ENCODE results near the gene FAM107A.
"Not testable (repeated sequence)": the region's sequence is repeated elsewhere in the genome, so short reads cannot be mapped to it uniquely, and the experiment has no call there.

Gene FAM107A

GRCh38 chr3:58532794-58533220 lies 44.4 kb downstream of the FAM107A start:
- Histone ChIP-seq H3K4me3 (no peak overlapping the region), H3K27me3 (ENCODE audit: low read depth) (no peaks in the 10 kb centered on the region), H3K36me3 (replicated peaks) (no peaks in the 10 kb centered on the region), H3K4me1 (no peaks in the 10 kb centered on the region), H3K9me3 (no peaks in the 10 kb centered on the region)
- in situ Hi-C loops (cut with MboI; ENCODE audit: low sequenced_read_pairs): loop anchor here (25.0 kb wide), 1 partner anchor 346 kb away; no protein-coding TSS in a partner anchor
- peak; percentile 57 to 83 for DNase-seq (ENCODE audit: low spot score in 2 of 2)

- in situ Hi-C loops (cut with MboI; ENCODE audit: low sequenced_read_pairs): loop anchor here (25.0 kb wide), 1 partner anchor 345 kb away; no protein-coding TSS in a partner anchor
- no peak overlapping the region for H3K4me3 ChIP-seq
- H3K27me3 ChIP-seq (ENCODE audit: low read depth): no peaks in the 10 kb centered on the region
- H3K9me3 ChIP-seq: no peaks in the 10 kb centered on the region
- no peaks in the 10 kb centered on the region for H3K36me3 ChIP-seq (replicated peaks)
- H3K4me1 ChIP-seq: no peaks in the 10 kb centered on the region
- peak in 1 of 2 experiments; percentile 26 for DNase-seq (ENCODE audit: low spot score in 2 of 2)
Observed at GRCh38 chr3:58531956-58532355, 45.2 kb downstream of the FAM107A start.

- H3K27me3 ChIP-seq (ENCODE audit: low read depth): no peaks in the 10 kb centered on the region
- no peaks in the 10 kb centered on the region for H3K4me1 ChIP-seq
- in situ Hi-C loops (cut with MboI; ENCODE audit: low sequenced_read_pairs): loop anchor here (25.0 kb wide), 1 partner anchor 344 kb away; no protein-coding TSS in a partner anchor
- no peak for DNase-seq (ENCODE audit: low spot score in 2 of 2)
- H3K9me3 ChIP-seq: no peaks in the 10 kb centered on the region
- H3K36me3 ChIP-seq (replicated peaks): no peaks in the 10 kb centered on the region
- no peak overlapping the region for H3K4me3 ChIP-seq
Observed at GRCh38 chr3:58531555-58531954, 45.6 kb downstream of the FAM107A start.

- no peaks in the 10 kb centered on the region for H3K36me3 ChIP-seq (replicated peaks)
- in situ Hi-C loops (cut with MboI; ENCODE audit: low sequenced_read_pairs): loop anchor here (25.0 kb wide), 1 partner anchor 343 kb away; no protein-coding TSS in a partner anchor
- no peaks in the 10 kb centered on the region for H3K27me3 ChIP-seq (ENCODE audit: low read depth)
- H3K9me3 ChIP-seq: no peaks in the 10 kb centered on the region
- DNase-seq (ENCODE audit: low spot score in 2 of 2): no peak
- H3K4me3 ChIP-seq: no peak overlapping the region
- H3K4me1 ChIP-seq: no peaks in the 10 kb centered on the region
Observed at GRCh38 chr3:58530354-58530865, 46.8 kb downstream of the FAM107A start.

- Histone ChIP-seq H3K27me3 (ENCODE audit: low read depth) (no peaks in the 10 kb centered on the region), H3K9me3 (no peaks in the 10 kb centered on the region), H3K4me3 (no peak overlapping the region), H3K4me1 (no peaks in the 10 kb centered on the region), H3K36me3 (replicated peaks) (no peaks in the 10 kb centered on the region)
- in situ Hi-C loops (cut with MboI; ENCODE audit: low sequenced_read_pairs): loop anchor here (25.0 kb wide), 1 partner anchor 342 kb away; no protein-coding TSS in a partner anchor
- DNase-seq (ENCODE audit: low spot score in 2 of 2): peak; percentile 21 to 79
Observed at GRCh38 chr3:58529516-58530353, 47.5 kb downstream of the FAM107A start.

GRCh38 chr3:58528629-58529028 lies 48.6 kb downstream of the FAM107A start:
- Histone ChIP-seq H3K27me3 (ENCODE audit: low read depth) (no peaks in the 10 kb centered on the region), H3K4me1 (no peaks in the 10 kb centered on the region), H3K9me3 (no peaks in the 10 kb centered on the region), H3K4me3 (no peak overlapping the region), H3K36me3 (replicated peaks) (no peaks in the 10 kb centered on the region)
- no peak for DNase-seq (ENCODE audit: low spot score in 2 of 2)
- in situ Hi-C loops (cut with MboI; ENCODE audit: low sequenced_read_pairs): loop anchor here (25.0 kb wide), 1 partner anchor 341 kb away; no protein-coding TSS in a partner anchor

GRCh38 chr3:58527440-58527839 lies 49.8 kb downstream of the FAM107A start:
- not testable (repeated sequence) for DNase-seq (ENCODE audit: low spot score in 2 of 2); H3K36me3 ChIP-seq (replicated peaks); H3K27me3 ChIP-seq (ENCODE audit: low read depth); H3K9me3 ChIP-seq; H3K4me3 ChIP-seq; H3K4me1 ChIP-seq
- in situ Hi-C loops (cut with MboI; ENCODE audit: low sequenced_read_pairs): loop anchor here (25.0 kb wide), 1 partner anchor 340 kb away; no protein-coding TSS in a partner anchor

- H3K9me3 ChIP-seq: no peaks in the 10 kb centered on the region
- no peaks in the 10 kb centered on the region for H3K27me3 ChIP-seq (ENCODE audit: low read depth)
- no peak overlapping the region for H3K4me3 ChIP-seq
- in situ Hi-C loops (cut with MboI; ENCODE audit: low sequenced_read_pairs): loop anchor here (25.0 kb wide), 1 partner anchor 339 kb away; no protein-coding TSS in a partner anchor
- DNase-seq (ENCODE audit: low spot score in 2 of 2): peak in 1 of 2 experiments; percentile 38
- no peaks in the 10 kb centered on the region for H3K36me3 ChIP-seq (replicated peaks)
- H3K4me1 ChIP-seq: peaks cover 5% of the 10 kb centered on the region; the same call in 1 of the 2 replicates
Observed at GRCh38 chr3:58526515-58526957, 50.7 kb downstream of the FAM107A start.

GRCh38 chr3:58524326-58524888 lies 52.8 kb downstream of the FAM107A start:
- H3K27me3 ChIP-seq (ENCODE audit: low read depth): no peaks in the 10 kb centered on the region
- H3K9me3 ChIP-seq: no peaks in the 10 kb centered on the region
- in situ Hi-C loops (cut with MboI; ENCODE audit: low sequenced_read_pairs): no loop called here
- no peak overlapping the region for H3K4me3 ChIP-seq
- DNase-seq (ENCODE audit: low spot score in 2 of 2): no peak
- H3K36me3 ChIP-seq (replicated peaks): no peaks in the 10 kb centered on the region
- peaks cover 5% of the 10 kb centered on the region; the same call in 1 of the 2 replicates for H3K4me1 ChIP-seq

- in situ Hi-C loops (cut with MboI; ENCODE audit: low sequenced_read_pairs): no loop called here
Observed at GRCh38 chr3:58522759-58523425, 54.3 kb downstream of the FAM107A start.

GRCh38 chr3:58521917-58522631 lies 55.1 kb downstream of the FAM107A start:
- Histone ChIP-seq H3K27me3 (ENCODE audit: low read depth) (no peaks in the 10 kb centered on the region), H3K4me3 (no peak overlapping the region), H3K4me1 (peaks cover 5% of the 10 kb centered on the region; the same call in 1 of the 2 replicates), H3K36me3 (replicated peaks) (no peaks in the 10 kb centered on the region), H3K9me3 (no peaks in the 10 kb centered on the region)
- no peak for DNase-seq (ENCODE audit: low spot score in 2 of 2)
- in situ Hi-C loops (cut with MboI; ENCODE audit: low sequenced_read_pairs): no loop called here

More at GRCh38 chr3:58522759-58523425, 54.3 kb downstream of the FAM107A start:
- Histone ChIP-seq H3K36me3 (replicated peaks) (no peaks in the 10 kb centered on the region), H3K4me1 (peaks cover 5% of the 10 kb centered on the region; the same call in 1 of the 2 replicates), H3K4me3 (no peak overlapping the region), H3K9me3 (no peaks in the 10 kb centered on the region), H3K27me3 (ENCODE audit: low read depth) (no peaks in the 10 kb centered on the region)
- DNase-seq (ENCODE audit: low spot score in 2 of 2): no peak

GRCh38 chr3:58521336-58521670 lies 55.9 kb downstream of the FAM107A start:
- Histone ChIP-seq H3K27me3 (ENCODE audit: low read depth) (no peaks in the 10 kb centered on the region), H3K4me3 (no peak overlapping the region), H3K9me3 (no peaks in the 10 kb centered on the region), H3K4me1 (peaks cover 5% of the 10 kb centered on the region; the same call in 1 of the 2 replicates), H3K36me3 (replicated peaks) (no peaks in the 10 kb centered on the region)
- in situ Hi-C loops (cut with MboI; ENCODE audit: low sequenced_read_pairs): no loop called here
- no peak for DNase-seq (ENCODE audit: low spot score in 2 of 2)

Data from HAP-1 (cell line).